NCI-H774 (cell line): ENCODE measurements around the gene GPT2.
A peak's percentile ranks its signal among the peaks of the same experiment; 100 is the strongest.
"Not testable (repeated sequence)": the region's sequence is repeated elsewhere in the genome, so short reads cannot be mapped to it uniquely, and the experiment has no call there.

ENCODE experiments used
- DNase-seq: peaks from one replicate; lab custom pipeline; 2025; lab: John Stamatoyannopoulos, UW

GPT2 gene

DNA sequence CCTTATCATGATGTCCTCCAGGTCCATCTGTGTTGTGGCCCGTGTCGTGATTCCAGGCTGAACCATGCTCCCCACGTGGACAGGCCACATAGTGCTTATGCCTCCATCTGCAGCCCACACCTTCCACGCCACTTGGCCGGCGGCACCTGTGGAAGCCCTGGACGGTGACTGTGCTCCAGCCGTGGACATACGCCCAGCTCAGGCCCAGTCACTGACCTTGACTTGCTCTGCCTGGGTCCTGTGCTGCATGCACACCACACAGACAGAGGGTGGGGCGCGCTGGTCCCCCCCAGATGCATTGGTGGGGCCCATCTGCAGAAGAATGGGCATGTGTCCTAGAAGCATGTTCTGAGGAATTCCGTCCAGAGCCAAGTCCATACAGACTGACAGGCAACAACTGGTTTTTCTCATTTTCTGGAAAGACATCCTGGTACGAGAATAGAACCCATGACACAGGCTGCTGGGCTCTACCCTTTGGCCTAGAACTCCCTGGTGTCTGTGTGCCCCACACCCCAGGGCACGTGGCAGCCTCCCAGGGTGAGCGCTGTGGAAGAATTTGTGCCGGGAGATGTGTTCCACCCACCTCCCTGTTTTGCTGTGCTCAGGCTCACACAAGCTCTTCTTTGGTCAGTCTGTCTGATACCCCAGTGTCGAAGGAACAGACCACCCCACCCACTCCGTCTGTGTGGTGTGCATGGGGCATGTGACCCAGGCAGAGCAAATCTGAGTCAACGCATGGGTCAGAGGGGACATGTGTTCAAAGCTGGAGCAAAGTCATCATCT is 39.5 kb downstream of the GPT2 start:
- no peak for DNase-seq

DNA sequence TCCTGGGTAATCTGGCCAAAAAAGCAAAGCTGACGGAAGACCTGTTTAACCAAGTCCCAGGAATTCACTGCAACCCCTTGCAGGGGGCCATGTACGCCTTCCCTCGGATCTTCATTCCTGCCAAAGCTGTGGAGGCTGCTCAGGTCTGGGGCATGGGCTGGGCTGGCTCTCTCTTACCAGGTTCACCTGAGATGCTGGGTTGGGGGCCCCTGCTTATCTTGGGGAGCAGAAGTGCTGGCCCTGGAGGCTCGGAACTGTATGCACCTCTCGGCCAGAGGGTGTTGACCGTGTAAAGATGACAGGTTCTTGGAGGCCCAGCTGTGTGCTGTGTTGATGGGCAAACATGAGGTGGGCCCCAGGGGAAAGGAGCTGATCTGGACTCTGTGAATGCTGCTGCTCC is 40.2 kb downstream of the GPT2 start:
- DNase-seq: no peak

DNA sequence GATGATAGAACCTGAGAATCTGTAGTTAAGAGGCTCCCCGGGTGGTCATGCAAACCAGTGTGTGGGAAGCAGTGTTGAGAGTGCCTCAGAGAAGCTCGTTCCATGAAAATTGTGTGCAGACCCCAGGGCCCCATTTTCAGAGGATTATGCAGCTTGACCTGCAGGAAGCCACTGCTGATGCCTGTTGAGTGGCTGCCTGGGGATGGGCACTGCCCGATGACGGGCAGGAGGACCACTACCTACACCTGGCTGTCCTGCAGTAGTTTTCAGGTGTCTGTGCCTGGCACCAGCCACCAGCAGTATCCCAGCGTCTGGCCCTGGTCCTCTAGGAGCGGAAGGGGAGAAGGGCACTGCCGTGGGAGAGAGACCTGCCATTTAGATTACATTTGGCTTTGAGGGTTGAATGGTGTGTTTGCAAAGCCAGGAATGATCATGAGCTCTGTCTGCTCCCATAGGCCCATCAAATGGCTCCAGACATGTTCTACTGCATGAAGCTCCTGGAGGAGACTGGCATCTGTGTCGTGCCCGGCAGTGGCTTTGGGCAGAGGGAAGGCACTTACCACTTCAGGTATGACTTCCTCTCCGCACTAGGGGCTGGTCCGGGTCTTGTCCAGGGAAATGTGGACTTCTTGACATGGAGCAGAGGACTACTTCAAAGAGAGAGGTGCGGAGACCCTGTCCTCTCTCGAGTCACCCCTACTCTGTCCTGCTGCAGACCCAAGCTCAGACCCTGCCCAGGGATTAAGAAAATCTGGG is 42.5 kb downstream of the GPT2 start:
- DNase-seq: no peak

DNA sequence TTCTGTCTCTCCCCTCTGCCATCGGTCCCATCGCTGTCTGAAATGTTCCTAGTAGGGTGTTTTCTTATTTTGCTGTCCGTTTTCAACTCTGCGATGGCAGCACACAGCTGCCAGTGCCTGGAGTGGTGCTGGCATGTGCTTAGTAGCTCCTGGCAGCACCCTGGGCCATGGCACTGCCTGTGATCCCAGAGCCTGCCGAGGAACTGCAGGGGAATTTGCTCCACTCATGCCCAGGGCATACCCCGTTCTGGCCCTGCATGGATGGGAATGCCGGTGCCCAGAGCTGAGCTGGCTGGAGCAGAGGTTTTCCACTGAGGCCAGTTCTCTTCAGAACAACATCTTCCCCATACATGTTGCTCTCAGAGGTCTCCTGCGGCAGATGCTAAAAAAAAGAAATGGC is 43.1 kb downstream of the GPT2 start:
- DNase-seq: no peak

DNA sequence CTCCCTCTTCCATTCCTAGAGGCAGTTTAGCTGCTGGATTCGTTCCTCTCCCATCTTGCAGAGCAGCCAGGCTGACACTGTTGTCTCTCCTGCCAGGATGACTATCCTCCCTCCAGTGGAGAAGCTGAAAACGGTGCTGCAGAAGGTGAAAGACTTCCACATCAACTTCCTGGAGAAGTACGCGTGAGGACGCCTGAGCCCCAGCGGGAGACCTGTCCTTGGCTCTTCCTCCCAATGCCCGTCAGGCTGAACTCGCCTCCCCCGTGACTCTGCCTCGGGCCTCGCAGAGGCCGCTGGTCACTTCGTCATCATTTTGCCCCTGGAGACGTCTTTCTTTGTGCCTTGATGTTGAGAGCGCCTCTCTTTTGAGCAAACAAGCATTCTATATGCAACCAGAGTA is 44.6 kb downstream of the GPT2 start:
- DNase-seq: no peak

DNA sequence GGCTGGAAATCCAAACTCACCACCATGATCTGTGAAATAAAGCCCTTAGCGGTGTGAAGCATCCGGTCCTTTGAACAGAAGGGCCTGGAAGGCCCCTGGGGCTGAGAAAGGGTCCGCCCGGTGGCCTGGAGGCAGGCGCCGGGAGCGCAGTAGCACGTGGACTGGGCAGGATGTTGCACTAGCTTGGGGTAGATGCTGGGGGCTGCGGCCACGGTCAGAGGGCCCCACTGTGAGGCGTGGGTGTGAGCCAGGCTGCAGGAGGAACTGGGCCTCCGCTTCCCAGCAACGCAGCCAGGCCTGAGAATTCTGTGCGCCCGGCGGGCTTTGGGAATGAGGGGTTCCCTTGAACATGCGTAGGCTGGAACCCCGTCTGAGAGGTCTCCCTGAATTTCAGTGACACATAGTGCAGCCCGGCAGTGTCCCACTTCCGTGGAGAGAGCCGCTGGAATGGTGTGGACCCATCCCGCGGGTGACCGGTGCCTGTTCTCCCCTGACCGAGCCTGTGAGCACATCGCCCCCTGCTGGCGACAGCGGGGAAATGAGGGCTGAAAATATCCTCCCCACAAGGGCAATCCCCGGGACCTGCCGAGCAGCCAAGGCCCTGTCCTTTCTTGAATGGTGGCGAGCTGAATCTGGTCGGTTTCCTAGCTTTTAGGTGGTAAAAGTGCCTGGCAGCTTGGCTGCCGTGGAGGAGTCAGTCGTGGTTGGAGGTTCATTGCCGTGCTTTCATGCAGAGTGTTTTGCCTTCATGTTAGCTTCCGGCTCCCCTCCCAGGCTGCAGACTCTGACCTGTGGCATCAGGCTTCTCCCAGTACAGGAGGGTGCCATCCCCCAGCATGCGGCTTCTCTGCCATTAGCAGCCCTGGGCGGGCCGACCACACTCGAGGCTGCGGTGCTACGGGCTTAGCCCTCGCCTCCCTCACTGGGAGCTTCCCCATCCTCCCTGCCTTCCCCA is 45.5 kb downstream of the GPT2 start:
- DNase-seq: peak; percentile 31

DNA sequence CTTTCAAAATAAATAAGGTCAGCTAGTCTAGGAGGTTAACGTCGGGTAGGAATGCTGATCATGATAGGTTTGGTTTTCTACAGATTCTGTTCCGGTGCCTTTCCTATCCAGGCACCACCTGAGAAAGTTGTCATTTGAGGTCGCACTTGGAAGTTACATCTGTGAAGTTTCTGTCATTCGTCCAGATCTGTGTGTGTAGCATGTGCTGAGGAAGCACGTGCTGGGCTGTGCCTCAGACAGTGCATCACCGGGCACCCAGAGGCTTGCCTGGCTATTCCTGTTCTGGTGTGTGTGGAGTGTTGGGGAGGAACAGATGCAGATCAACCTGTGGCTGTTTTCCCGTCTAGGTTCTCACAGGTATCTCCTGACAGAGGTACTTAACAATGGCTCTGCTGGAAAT is 46.7 kb downstream of the GPT2 start:
- no peak for DNase-seq

DNA sequence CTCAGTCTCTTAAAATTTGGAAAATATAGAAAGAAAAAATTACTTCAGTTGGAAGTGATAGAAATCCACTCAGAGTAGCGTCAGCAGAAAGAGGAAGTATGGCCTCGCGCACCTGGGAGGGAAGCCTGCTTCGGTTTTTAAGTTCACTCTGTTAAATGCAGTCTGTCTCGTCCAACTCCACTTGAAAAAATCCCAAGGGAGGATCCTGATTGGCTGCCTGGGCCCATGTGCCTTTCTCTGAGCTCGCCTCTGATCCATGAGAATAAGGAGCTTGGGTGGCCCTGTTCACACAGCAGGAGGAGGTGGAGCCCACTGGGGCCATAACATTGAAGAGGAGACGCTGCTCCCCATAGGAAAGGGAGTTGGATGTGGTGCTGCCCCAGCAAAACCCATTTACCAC is 48.6 kb downstream of the GPT2 start:
- DNase-seq: no peak

DNA sequence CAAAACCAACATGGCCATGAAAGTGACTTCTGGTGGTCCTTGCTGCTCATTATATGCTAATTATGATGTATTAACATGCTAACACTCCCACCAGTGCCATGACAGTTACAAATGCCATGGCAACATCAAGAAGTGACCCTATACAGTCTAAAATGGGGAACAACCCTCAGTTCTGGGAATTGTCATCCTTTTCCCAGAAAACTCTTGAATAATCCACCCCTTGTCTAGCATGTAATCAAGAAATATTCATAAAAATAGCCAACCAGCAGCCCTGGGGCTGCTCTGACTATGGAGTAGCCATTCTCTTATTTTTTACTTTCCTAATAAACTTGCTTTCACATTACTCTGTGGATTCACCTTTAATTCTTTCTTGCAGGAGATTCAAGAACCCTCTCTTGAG is 53.4 kb downstream of the GPT2 start:
- DNase-seq: no peak

DNA sequence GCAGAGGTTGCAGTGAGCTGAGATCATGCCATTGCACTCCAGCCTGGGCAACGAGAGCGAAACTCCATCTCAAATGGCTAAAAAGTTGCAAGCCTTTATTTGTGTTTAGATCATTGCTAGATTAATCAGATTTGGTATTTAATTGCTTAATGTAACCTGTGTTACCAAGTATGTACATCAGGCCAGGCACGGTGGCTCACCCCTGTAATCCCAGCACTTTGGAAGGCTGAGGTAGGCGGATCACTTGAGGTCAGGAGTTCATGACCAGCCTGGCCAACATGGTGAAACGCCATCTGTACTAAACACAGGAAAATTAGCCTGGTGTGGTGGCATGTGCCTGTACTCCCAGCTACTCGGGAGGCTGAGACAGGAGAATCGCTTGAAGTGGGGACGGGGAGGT is 60.6 kb downstream of the GPT2 start:
- not testable (repeated sequence) for DNase-seq

DNA sequence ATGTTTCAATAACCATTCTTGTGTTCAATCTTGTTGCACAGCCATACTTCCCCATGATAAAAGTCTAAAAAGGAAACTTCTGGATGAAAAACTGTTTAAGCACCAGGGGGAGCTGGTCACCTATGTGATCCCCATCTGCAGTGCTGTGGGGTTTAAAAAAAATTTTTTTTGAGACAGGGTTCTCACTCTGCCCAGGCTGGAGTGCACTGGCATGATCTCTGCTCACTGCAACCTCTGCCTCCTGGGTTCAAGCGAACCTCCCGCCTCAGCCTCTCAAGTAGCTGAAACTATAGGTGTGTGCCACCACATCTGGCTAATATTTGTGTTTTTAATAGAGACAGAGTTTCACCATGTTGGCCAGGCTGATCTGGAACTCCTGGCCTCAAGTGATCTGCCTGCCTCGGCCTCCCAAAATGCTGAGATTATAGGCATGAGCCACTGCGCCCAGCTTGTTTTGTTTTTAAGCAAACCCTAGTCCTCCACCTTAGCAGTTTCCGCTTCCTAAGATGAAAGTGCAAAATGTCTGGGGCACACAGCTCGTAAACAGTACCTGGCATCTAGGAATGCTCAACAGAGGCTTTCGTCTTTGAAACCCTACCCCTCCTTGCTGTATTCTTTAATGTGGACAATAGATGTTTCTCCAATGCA is 63.9 kb downstream of the GPT2 start:
- peak; percentile 6 for DNase-seq

DNA sequence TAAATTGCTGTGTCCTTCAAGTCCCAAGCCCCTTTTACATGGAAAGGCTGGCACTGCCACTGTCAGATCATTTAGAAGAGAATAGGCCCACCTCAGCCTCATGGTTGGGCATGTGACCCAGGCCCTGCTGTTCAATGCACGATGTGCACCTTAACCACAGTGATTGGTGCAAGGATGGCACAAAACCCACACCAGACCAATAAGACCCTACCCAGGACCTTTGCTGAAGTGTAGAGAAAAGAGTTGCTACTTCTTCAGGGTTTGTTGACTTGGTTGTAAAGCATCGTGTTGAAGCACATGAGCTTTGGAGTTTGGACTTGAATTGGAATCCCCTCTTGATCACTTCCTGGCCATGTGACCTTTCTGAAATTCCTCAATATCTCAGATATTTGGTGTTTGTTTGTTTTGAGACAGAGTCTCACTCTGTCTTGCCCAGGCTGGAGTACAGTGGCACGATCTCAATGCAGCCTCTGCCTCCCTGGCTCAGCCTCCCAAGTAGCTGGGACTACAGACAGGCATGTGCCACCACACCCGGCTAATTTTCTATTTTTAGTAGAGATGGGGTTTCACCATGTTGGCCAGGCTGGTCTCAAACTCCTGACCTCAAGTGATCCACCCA is 64.5 kb downstream of the GPT2 start:
- DNase-seq: no peak

DNA sequence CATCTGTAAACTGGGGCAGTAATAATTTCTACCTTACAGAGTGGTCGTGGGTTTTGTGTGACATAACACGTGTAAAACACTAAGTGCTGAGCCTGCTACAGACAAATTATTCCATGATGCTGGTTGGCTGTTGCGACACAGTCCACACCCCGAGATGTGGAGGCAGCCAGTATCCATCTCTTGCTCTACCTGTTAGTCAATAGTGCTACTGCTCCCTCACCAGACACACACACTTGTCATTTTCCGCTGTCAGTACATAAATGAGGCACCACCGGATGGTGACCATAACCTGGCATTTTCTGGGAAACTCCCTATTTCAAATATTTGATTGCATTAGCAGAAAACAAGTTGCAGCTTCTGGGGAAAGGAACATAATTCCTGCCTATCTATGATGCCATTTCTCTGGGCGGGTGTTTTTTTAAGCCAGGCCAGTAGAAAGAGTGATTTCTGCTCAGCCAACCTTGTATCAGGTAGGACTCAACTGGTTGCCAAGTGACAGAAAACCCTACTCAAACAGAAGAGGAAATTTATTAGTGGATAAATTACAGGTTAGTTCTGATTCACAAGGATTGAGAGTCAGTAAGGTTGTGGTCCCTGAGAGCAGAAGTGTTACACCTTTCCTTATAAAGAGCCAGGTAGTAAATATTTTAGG is 65.2 kb downstream of the GPT2 start:
- peak; percentile 5 for DNase-seq

DNA sequence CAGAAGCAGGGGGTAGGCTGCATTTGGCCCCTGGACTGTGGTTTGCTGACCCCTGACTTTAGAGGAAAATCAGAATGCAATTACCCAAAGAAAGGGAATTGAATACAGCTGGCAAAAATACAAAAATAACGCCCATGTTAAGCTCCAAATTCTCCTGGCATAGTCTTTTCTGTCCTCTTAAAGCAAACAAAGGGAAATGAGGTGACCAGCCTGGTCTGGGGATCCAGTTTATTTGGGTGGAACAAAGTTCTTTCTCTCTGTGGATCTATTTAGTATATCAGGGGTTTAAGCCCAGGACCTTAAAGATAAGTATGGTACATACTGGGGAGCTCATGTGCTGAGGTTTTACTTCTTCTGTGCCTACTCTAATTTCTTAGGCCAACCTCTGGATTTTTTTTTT is 65.8 kb downstream of the GPT2 start:
- no peak for DNase-seq

DNA sequence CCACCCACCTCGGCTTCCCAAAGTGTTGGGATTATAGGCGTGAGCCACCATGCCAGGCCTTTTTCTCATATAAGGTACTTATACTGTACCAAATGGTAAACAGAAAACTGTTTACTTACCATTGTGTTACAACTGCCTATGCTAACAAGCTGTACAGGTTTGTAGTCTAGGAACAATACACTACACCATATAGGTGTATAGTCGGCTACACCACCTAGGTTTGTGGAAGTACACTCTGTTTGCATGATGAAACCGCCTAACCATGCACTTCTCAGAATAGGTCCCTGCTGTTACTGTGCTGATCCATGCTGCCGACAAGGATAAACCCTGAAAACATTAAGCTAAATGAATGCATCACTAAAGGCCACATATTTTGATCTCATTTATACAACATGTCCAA is 70.4 kb downstream of the GPT2 start:
- no peak for DNase-seq

DNA sequence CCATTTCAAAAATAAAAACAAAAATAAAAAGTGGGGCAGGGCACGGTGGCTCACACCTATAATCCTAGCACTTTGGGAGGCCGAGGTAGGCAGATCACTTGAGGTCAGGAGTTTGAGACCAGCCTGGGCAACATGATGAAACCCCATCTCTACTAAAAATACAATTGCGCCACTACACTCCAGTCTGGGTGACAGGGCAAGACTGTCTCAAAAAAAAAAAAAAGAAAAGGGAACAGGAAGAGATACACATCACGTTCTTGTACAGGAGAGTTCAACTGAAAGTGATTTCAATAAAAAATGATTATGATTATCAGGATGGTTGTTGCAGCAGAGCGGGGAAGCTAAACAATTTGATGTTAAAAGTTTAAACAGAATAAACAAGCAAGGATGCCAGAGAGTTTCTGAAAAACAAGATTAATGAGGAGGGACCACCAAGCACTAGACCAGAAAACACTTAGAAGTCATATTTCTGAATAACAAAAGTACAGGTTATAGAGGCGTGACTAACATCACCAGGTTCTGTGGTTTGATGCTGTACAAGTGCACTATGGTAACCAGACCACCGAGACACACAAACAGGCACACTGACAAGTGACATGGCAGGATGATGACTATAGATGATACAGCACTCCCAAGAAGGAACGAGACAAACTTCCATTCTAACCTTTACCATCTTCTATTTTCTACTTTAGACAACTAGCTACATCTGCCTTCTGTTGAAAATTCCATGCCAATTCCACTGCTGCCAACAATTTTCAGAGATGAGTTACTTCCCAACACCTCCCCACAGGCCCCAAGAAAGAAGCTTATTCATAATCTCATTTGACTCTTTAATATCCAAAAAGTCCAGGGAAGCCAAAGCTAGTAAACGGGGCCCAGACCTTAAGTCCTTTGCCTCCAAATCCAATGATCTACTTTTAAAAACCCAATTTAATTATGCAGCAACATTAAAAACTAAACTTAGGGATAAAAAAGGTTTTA is 77.5 kb downstream of the GPT2 start:
- no peak for DNase-seq

DNA sequence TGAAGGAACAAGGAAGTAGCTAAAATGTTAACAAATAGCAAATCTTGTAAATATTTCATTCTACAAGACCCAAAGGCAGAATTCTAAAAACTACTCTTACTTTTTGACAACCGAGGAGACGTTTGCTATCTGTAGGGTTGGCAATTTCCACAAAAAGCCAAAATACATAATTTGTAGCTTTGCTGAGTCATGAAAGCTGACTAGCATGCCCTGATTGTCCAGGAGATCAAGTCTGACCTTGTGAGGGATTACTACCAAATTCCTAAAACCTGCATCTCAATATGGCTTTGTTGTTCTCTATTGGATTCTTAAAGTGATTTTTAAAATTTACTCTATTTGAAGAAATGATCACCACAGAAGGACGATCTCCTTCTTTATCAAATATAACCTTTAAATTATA is 78.5 kb downstream of the GPT2 start:
- no peak for DNase-seq

DNA sequence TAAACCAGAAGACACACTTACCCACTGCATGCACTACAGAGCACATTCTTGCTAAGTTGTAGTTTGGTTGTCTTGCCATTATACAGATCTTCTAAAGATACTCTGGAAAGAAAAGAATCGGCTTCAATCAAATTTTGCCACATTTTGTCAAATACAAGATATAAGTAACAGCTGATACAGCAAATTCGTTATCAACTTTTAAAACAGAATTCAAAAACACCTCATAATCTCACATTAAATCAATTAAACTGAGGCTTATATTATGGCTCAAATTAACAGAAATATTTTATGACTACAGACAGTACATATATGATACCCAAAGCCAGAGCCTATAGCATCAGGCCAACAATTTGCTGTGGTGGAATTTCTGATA is 83.9 kb downstream of the GPT2 start:
- DNase-seq: no peak

DNA sequence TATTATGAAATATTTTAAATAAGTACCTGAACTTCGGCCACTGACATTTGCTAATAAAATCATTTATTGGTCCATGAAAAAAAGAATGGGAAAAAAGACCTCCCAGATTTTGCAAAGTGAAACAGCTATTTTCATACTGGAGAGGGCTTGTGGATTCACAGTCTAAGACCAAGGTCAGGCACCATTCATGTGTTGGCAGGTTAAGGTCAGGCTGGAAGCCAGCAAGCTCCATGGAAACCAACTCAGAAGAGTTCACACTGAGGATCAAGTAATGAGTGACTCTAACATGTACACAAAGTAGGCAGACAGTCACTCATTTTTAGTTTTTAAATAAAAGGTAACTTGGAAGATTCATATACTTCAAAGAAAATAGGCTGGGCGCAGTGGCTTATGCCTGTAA is 85.9 kb downstream of the GPT2 start:
- DNase-seq: no peak

DNA sequence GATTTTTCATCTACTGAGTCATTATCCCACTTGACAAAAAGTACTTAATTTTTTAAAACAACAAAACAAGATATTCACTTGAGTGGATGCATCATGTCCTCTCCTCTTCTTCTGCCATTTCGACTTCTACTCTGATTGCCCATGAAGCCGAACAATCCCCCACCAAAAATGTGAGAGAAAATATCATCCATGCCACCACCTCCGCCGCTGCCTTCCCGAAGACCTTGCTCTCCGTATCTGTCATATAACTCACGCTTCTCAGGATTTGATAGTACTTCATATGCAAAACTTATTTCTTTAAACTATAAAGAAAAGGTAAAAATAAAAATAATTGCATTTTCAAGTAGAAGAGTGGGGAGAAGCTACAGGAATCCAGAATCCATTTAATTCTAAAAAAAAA is 87.1 kb downstream of the GPT2 start:
- DNase-seq: no peak
